Left kidney (tissue), 2 donors: ENCODE data around the gene FAM136A. TPM values are rescaled to one million over a fixed set of nuclear protein-coding genes. Genes with fewer than 3 reads are reported as not detected.
"Not testable (repeated sequence)": the region's sequence is repeated elsewhere in the genome, so short reads cannot be mapped to it uniquely, and the experiment has no call there.

ENCODE experiments used
- DNase-seq: peaks from one replicate; pipeline ENCODE4 v3.0.0-alpha.2; 2013
- polyA plus RNA-seq: library from polyadenylated mRNA; unstranded; fragments of 120-200 nt; gene quantifications from one replicate; pipeline ENCODE4 v1.2.1, GENCODE V29; 2013; ENCODE audit not compliant: insufficient read length

The FAM136A gene
- polyA plus RNA-seq, 1 donor: 79.8 TPM

DNA sequence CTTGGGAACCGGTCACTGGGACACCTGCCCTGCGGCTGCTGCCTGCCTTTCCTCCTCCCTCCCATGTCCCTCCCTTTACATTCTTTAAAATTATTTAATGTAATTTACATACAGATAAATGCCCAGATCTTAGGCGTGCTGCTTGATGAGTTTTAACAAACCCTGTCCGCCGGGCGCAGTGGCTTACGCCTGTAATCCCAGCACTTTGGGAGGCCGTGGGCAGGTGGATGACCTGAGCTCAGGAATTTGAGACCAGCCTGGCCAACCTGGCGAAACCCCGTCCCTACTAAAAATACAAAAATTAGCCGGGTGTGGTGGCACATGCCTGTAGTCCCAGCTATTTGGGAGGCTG is 304 bp upstream of the FAM136A start:
- DNase-seq: not testable (repeated sequence)

DNA sequence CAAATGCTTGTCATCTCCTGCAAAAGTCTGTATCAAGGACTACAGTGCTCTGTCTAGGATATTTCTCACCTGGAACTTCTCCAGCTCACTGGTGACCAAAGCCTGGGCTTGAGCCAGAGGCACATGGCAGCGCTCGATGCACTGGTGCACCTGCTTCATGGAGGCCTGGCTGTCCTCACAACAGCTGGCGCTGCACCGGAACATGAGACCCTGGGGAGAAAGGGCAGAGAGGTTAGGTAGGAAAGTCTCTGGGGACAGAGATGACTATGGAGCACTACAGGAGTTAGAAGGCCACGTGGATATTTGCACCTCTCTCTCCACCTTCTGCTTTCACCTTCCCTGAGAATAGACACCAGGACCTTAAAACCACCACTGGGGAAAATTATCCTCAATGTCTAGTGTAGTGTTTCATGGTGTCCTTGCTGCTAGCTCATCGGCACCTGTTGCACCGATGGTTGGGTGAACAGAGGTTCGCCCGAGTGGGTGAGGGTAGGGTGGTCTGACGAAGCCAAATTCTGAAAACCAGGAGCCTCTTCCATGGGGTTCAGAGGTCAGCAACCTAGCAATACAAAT is 1.0 kb downstream of the FAM136A start:
- no peak for DNase-seq

DNA sequence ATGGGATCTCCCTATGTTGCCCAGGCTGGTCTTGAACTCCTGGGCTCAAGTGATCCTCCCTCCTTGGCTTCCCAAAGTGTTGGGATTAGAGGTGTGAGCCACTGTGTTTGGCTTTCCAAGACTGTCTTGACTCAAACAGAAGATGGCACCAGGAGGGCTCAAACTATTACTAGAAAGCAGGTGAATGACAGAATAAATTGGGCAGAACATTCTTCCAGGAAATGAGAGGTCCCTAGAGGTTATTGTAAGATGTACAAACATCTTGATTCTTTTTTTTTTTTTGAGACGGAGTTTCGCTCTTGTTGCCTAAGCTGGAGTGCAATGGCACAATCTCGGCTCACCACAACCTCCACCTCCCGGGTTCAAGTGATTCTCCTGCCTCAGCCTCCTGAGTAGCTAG is 4.0 kb downstream of the FAM136A start:
- DNase-seq: not testable (repeated sequence)

DNA sequence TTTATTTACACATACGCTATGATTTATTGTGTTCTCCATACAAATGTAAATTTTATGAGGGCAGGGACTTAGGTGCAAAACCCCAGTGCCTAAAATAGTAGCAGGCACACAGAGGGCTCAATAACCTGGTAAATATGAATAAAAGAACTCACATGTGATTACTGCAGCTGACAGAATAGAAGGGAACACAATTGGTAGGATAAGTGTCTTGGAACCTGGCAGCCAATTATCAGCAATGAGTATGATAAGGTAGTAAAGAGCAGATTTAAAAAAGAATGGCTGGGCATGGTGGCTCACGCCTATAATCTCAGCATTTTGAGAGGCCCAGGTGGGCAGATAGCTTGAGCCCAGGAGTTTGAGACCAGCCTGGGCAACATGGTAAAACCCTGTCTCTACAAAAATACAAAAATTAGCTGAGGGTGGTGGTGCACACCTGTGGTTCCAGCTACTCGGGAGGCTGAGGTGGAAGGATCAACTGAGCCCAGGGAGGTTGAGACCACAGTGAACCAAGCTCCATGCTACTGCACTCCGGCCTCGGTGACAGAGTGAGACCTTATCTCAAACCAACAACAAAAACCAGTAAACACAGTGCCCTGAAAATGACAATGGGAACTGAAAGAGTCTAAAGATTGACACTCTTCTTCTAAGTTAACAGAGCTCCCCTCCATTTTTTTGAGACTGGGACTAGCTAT is 18.2 kb downstream of the FAM136A start:
- no peak for DNase-seq

DNA sequence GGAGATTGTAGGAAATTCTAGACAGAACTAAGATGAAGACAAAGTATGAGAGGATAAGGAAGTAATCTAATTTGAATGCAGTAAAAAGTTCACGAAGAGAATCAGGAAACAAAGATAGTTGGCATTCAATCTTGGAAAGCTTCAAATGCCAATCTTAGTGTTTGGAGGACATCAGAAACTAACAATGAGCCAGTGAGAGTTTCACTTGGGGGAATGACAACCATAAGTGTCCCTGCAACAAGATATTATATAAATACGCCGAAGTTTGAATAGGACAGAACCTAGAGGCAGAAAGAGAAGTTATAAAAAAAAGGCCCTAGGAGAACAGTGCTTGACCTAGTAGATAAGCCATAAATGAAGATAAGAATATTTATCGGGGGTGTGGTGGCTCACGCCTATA is 19.4 kb downstream of the FAM136A start:
- no peak for DNase-seq

DNA sequence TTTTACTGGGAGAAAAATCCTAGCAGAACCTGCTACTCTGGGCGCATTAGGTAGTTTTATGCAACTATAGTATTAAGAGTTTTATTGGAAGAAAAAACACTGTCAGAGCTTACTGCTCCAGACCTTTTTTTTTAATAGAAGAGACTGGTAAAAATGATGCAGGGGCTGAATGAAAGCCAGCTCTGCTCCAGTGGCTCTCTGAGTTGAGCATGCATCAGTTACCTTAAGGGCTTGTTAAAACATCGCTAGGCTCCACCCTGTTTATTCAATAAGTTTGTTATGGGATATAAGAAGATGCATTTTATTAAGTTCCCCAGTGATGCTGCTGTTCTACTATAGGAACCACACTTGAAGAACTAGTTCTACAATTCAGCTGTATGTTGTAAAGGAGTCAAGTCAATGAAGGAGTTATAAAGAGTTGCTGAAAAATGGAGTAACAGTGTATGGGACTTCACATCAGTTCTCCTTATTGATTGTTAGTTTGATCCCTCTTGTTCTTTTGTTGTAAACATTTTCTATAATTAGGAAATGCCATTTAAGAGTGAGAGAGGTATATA is 21.5 kb downstream of the FAM136A start:
- no peak for DNase-seq

DNA sequence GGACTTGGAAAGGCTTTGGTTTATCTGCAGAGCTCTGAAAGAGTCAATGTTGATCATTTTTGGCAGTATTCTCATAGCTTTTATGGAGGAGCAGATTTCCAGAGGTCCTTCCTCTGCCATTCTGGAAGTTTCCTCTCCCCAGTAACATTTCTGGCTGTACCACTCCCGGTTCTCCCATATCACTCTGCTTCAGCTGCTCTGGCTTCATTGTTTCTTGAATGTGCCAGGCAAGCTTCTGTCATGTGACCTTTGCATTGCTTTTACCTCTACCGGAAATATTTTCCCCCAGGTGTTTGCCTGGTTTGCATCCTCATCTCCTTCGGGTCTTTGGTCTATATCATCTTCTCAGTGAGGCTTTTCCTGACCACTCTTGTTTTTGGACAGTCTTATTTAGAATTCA is 31.5 kb downstream of the FAM136A start:
- DNase-seq: no peak

DNA sequence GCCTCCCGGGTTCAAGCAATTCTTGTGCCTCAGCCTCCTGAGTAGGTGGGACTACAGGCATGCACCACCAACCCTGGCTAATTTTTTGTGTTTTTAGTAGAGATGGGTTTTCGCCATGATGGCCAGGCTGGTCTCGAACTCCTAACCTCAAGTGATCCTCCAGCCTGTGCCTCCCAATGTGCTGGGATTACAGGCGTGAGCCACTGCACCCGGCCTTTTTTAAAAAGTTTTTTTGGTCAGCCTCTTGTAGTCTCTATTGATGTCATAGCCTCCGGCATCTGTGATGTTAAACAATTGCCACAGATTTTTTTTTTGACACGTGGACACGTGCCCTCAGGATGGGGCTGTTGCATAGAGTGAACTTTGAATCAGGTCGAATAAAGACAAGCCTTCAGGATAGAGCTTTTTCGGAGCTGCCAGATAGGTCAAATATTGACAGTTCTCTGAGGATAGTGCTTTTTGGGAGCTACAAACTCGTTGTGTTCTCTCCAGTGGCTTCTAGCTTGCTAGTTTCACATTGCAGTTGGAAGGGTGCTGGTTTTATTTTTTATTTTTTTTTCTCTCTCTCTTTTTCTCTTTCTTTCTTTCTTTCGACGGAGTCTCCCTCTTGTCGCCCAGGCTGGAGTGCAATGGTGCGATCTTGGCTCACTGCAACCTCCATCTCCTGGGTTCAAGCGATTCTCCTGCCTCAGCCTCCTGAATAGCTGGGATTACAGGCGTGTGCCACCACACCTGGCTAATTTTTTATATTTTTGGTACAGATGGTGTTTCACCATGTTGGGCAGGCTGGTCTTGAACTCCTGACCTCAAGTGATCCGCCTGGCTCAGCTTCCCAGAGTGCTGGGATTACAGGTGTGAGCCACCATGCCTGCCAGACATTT is 32.2 kb downstream of the FAM136A start:
- not testable (repeated sequence) for DNase-seq

DNA sequence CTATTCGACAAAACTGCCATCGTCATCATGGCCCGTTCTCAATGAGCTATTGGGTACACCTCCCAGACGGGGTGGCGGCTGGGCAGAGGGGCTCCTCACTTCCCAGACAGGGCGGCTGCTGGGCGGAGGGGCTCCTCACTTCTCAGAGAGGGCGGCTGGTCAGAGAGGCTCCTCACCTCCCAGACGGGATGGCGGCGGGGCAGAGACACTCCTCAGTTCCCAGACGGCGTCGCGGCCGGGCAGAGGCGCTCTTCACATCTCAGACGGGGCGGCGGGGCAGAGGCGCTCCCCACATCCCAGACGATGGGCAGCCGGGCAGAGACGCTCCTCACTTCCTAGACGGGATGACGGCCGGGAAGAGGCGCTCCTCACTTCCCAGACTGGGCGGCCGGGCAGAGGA is 34.9 kb downstream of the FAM136A start:
- DNase-seq: not testable (repeated sequence)

DNA sequence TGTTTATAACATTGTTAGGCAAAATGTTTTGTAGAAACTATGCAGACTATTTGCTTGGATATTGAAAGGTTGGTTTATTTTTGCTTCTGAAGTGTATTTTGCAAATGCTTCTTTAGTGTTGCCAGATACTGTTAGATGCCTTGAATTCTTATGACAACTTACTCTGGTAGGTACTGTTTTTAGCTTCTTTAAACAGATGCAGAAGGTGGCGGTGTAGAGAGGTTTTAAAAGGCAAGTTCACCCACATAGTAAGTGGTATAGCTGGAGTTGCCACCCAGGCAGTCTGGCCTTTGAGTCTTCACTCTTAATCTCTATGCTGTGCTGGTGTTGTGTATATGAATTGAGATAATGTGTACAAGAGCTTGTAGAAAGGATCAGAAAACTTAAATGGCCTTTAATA is 40.4 kb downstream of the FAM136A start:
- DNase-seq: no peak

DNA sequence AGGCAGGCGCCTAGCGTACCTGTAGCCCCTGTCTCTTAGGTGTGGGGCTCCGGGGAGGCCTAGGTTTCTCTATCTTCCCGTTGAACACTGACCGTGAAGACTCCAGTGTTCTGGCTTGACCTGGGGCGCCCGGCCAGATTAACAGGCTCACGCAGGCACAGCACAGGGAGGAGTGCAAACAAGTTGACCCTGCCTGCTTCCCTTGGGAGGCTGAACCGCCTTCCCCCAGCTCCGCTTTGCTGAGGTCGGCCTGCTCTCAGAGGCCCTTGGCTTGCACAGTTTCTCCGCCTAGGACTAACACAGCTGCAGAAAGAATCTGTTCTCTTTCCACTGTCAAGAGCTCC is 43.4 kb downstream of the FAM136A start:
- DNase-seq: peak; percentile 24

DNA sequence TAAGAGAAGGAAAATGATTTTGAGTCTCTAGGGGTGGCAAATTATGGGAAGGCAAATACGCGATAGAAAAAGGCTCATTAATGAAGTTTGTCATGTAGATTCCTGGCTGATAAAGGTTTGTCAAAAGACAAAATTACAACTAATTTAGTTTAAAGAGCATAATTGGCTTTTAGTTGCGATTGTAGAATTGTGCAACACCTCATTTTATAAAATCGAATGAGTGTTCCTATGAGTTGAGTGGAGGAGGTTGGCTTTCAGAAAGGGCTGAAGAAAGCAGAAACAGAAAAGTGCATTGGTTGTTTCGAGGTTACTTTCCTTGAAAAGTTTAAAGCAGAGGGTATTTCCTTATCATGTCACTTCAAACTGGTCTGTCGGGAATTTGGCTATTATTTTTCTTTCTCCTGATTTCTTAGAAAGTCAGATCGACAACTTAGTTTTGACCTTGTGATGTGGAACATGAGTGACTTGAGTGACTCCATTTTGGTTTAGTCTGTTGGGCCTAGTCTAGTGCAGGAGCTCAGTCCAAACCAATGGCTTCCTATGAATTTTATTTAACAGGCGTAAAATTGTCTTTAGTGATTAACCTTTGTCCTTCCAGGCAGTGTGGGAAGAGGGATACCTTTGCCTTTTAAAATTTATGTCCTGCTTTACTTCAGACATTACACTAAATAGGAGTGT is 46.1 kb downstream of the FAM136A start:
- DNase-seq: no peak

DNA sequence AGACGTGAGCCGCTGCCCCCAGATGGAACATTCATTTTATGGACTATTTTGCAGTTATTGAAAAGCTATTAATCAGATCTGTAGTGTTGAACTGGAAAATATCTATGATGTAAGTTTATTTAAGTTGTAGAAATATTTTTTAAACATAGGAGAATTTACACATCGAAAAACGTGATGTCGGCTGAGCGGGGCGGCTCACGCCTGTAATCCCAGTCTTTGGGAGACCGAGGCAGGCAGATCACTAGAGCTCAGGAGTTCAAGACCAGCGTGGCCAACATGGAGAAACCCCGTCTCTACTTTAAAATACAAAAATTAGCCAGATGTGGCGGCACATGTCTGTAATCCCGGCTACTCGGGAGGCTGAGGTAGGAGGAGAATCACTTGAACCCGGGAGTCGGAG is 51.4 kb downstream of the FAM136A start:
- no peak for DNase-seq

DNA sequence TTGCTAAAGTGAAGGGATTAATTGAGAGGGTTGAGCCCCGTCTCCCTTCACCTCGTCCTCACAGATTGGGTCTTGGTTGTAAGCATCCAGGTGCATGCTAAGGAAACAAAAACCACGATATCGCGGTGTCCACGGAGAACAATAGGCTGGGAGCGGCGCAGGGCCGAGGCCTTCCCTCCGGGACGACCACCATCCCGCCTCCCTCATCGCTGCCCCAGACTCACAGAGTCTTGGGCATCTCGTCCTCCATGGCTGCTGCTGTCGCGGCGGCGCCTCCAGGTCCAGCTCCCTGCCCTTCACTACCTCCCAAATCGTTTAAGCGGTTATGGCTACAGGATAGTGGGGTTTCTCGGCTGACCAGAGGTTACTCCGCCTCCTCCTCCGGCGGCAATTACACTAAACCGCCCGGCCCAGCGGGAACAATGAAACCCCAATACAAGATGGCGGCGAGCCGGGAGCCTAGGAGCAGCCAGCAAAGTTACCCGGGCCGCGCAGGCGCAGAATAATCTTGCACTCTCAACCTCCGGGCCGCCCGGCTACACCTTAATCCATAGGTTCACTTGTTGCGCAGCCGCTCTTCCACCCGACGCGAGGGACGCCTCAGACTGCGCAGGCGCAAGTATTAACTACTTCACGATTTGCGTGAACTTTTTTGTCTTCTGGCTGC is 53.6 kb downstream of the FAM136A start, which contains the start of gene TIA1:
Gene TIA1 (minus strand): TSS at position 448 of the 667 bp plus-strand sequence. CDS start 198 bp downstream, at position 250.
- DNase-seq: peak; percentile 99

DNA sequence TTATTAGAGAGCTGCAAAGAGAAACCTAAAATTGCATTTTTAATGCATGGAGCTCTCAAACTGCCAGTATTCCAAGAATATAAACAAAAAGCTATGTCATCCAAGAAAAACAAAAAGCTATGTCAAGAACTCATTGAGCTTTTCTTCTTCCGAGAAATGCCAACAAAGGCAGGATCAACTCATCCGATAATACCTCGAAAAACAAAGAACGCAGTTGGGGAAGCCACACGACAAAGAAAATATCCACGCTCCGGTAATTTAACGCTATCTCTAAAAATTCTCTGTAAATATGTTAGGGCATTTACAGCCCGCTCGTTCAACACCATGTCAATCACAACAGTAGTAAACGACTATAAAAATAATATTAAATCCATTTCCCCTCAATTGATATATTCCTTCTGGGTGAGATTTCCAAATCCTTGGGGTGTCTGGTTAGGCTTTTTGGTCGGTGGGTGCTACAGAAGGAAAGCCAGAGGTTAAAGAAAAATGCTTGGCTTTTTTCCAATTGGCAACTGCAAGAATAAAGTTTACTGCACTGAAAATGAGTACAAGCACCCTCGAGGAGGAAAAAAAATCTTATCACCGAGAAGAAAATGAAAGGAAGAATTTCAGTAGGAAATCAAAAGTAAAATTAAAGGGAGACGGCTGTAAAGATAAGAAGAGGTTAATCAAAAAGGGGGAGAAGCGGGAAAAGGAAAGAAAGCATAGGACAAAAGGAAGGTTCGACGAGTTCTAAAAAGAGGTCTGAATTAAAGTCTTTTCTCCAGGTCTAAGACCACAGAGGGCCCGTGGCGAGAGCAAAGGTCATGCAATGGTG is 54.3 kb downstream of the FAM136A start:
- DNase-seq: peak; percentile 51

Other genes starting within 250 kb of the FAM136A start
- gene PCBP1, start 214.6 kb downstream of the FAM136A start, polyA plus RNA-seq: 246 TPM
- gene C2orf42, start 111.0 kb downstream of the FAM136A start, polyA plus RNA-seq: 16.7 TPM
- 669 TPM for gene TIA1, start 53.4 kb downstream of the FAM136A start, polyA plus RNA-seq
- 84.4 TPM for gene PCYOX1, start 43.9 kb downstream of the FAM136A start, polyA plus RNA-seq
- gene SNRPG, start 8.3 kb downstream of the FAM136A start, polyA plus RNA-seq: 154 TPM